NAMALWA (cell line): ENCODE measurements around the gene UBE2D3.
A peak's percentile ranks its signal among the peaks of the same experiment; 100 is the strongest.
"Not testable (repeated sequence)": the region's sequence is repeated elsewhere in the genome, so short reads cannot be mapped to it uniquely, and the experiment has no call there.

Experiments used
- DNase-seq: peaks from one replicate; pipeline ENCODE4 v3.0.0-alpha.2; 2015; ENCODE audit warnings: low spot score

UBE2D3 gene

DNA sequence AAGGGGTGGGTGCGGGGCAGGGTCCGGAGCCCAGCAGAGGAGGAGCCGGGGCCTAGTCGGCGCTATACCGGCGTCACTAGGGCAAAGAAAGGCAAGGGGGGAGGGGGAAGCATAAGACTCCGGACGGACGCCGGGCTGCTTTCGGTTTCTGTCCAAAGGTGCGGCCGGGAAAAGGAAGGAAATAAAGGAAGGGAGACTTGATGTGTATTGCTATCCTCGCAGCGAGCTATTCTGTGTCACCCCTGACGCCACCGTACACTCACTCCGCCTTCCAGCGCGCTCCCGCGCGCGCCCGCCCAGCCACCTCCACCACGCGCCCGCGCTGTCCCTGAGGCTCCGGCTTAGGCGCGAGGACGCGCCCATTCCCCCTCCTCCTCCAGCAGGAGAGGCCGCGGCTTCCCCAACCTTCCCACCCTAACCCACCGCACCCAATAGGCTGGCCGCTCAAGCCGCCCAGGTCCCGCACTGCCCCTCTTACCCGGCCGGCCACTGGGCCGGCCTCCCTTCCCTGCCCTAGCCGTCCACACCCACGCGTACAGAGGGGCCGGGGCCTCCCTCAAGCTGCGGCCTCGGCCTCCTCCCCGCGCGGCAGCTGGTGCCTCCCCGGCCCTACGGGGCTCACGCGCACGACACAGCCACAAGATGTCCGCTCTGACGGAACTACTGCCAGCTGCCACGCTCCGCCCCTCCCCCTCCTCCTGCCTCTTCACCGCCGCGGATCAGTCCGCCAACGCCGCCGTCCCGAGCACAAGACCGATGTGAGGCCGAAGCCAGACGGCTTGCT lies at the start of gene UBE2D3:
UBE2D3 (minus strand) TSS at position 662 of the 784 bp plus-strand sequence. CDS start 1,043 bp downstream, outside the sequence.
- peak; percentile 92 for DNase-seq

DNA sequence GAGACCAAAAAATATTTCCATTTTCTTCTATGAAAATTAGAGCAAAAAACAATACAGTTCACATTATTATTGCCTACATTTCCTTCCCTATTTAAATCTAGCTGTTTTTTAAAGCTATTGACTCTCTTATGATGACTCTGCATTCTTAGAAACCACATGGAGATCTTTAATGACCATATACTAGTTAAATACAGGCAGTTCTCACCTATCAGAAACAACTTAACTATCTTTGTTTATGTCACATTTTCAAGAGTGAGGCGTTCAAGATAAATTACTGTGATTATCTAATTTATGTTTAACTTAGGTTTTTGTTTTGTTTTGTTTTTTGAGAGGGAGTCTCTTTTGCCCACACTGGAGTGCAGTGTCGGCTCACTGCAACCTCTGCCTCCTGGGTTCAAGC lies 44.4 kb upstream of the UBE2D3 start:
- DNase-seq = no peak

DNA sequence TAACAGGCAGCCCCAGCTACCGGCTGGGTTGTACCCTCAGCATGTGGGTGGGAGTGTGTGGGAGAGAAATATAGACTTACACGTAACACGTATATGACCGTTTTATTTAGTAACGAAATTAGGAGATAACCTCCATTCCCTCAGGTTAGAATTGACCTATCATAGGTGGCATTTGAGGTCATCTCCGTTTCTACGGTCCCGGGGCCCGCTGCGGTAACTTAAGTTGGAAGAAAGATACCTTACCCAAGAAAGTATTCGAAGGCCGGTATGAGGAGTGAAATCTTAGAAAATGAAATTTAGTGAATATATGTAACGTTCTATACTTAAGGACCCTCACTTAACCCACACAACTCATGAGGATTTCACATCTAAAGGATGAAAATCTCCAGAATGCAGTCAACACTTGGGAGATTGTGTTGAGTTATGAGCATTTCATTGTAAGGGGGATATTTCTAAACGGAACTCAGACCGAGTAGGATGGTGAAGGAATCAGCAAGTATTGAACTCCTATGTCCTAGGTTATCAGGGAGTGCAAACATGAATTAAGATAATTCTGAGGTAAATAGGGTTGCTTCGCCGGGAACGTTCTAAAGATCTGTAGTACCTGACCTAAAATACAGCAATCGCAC lies 42.3 kb upstream of the UBE2D3 start:
- DNase-seq = no peak

GRCh38 chr4:102868781-102869568 lies 41.6 kb upstream of the UBE2D3 start, which contains the start of gene CISD2:
Gene CISD2 (plus strand): TSS chr4:102868992. CDS start chr4:102869085, 93 bp downstream.
- DNase-seq = peak; percentile 95

GRCh38 chr4:102868153-102868780 lies 40.9 kb upstream of the UBE2D3 start:
- no peak for DNase-seq

DNA sequence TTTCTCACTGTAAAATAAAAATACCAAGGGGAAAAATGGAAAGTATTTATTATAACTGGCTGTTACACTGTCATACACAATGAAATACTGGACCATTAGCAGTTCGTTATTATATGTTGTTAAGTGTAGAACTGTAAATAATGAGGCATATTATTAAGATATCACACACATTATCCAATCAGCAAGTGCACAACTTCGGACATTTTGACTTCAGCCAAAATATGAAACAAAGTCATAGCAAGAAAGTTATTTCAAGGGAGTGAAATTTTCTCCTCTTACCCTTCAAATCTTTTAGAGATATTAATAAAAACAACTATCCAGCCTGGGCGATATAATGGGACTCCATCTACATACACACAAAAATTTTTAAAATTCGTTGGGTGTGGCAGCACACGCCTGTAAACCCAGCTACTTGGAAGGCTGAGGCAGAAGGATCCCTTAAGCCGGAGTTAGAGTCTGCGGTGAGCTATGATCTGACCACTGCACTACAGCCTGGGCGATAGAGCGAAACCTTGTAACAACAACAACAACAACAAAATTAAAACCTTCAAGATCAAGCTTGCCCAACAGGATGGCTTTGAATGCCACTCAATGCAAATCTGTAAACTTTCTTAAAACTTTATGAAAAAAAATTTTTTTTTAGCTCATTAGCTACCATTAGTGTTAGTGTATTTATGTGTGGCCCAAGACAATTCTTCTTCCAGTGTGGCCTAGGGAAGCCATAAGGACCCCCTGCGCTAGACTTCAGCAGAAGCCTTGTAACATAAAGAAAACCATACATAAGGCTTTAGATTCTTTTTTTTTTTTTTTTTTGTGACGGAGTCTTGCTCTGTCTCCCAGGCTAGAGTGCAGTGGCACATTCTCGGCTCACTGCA lies 40.2 kb upstream of the UBE2D3 start:
- DNase-seq = peak; percentile 48

DNA sequence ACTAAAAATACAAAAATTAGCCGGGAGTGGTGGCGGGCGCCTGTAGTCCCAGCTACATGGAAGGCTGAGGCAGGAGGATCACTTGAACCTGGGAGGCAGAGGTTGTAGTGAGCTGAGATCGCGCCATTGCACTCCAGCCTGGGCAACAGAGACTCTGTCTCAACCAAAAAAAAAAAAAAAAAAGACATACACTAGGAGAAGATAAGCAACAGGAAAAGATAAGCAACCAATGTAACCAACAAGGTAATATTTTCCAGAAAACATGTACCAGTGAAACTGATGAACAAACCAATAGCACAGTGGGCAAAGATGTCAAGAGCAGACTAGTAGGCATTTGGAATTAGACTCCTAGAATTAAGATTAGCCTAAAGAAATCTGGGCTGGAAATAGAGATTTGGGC lies 38.0 kb upstream of the UBE2D3 start:
- DNase-seq = not testable (repeated sequence)

DNA sequence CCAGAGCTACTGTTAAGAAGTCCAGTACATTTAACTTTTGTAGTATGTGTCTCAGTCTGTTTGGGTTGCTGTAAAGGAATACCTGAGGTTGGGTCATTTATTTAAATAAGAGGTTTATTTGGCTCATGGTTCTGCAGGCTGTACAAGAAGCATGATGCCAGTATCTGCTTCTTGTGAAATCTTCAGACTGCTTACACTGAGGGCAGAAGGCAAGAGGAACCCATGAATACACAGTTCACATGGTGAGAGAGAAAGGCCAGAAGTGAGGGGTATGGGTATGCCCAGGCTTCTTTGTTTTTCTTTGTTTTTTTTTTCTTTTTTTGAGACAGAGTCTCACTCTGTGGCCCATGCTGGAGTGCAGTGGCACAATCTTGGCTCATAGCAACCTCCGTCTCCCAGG lies 35.4 kb upstream of the UBE2D3 start:
- no peak for DNase-seq

DNA sequence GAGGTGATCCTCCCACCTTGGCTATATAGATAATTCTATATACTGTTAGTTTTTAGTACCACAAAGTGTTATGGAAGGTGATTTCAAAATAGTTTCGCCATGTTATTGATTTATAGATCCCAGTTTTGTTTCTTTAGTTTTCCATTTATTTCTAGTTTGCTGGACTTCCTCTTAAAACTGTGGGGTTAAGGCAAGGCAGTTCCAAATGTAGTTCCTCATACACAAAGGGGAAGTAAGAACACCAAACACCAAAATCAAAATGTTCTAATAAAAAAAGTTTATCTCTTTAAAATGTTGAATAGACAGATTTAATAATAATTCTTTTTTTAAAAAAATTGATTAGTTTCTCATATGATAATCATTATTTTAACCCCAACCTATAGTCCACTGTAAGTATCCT lies 34.7 kb upstream of the UBE2D3 start:
- no peak for DNase-seq

DNA sequence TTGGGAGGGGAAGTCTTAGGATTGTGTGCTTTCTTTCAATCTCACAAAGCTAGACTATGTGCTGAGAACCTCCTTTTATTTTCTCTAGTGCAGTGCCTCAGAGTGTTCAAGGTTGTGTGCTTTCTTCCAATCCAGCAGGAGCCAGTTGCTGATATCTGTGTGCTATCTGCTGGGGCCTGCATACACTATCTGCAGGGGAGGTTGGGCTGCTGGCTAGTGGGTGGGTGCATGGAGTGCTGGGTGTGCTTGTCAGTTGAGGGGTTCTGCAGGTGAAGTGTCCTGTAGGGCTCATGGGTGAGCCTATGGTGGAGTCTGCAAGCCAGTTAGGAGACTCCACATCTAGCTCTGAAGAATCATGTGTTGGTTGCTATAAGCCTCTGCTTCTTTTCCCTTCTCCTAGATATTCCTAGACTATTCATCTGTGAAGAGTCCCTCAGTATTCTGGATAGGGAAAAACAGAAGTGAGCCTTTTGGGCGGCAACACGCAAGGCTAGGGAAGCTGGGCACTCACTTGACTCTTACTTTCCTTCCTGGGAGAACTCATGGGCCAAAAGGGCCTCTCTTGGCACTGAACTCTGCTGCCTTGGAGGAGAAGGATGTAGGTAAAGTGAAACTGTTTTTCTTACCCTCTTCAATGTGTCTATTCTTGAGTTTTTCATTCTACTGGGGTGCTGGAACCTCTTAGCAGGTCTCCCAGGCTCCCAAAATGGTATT lies 33.4 kb upstream of the UBE2D3 start:
- DNase-seq = no peak

DNA sequence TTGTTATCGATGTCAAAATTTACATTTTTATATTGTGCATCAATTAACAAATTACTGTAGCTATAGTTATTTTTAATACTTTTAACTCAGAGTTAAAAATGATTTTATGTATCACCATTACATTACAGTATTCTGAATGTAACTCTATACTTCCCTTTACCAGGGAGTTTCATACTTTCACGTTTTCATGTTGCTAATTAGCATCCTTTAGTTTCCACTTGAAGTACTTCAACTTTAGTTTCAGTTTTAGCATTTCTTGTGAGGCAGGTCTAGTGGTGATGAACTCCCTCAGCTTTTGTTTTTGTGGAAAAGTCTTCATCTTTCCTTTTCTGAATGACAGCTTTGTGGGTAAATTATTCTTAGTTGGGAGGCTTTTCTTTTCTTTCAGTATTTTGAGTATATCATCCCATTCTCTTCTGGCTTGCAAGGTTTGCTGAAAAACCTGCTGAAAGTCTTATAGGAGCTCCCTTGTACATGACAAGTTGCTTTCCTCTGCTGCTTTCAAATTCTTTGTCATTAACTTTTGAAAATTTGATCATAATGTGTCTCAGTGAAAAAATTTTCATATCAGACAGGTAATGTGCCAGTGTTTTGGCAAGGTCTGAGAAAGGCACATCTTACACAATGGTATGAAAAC lies 31.6 kb upstream of the UBE2D3 start:
- DNase-seq = peak; percentile 39

- no peak for DNase-seq
Measured at GRCh38 chr4:102850370-102850769, 23.0 kb upstream of the UBE2D3 start.

- DNase-seq = no peak
Measured at GRCh38 chr4:102849579-102850104, 22.3 kb upstream of the UBE2D3 start.

- no peak for DNase-seq
Measured at GRCh38 chr4:102847687-102848086, 20.3 kb upstream of the UBE2D3 start.

- no peak for DNase-seq
Measured at GRCh38 chr4:102843938-102844337, 16.6 kb upstream of the UBE2D3 start.

GRCh38 chr4:102843273-102843672 lies 15.9 kb upstream of the UBE2D3 start:
- DNase-seq = no peak

- no peak for DNase-seq
Measured at GRCh38 chr4:102842367-102842766, 15.0 kb upstream of the UBE2D3 start.

DNA sequence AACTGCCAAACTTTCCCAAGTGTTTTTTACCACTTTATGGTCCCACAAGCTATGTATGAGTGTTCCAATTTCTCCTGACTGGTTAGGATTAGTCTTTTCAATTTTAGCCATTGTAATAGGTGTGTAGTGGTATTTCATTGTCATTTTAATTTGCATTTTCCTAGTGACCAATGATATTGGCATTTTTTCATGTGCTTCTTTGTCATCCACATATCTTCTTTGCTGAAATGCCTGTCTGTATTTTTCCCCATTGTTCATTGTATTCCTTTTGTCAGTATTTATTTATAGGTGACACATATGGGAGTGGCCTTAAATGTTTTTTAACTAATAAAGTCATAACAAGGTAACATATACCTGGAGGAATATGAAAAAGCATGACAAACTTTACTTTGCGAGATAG lies 9.2 kb upstream of the UBE2D3 start:
- no peak for DNase-seq

- no peak for DNase-seq
Measured at GRCh38 chr4:102832667-102833066, 5.3 kb upstream of the UBE2D3 start.

DNA sequence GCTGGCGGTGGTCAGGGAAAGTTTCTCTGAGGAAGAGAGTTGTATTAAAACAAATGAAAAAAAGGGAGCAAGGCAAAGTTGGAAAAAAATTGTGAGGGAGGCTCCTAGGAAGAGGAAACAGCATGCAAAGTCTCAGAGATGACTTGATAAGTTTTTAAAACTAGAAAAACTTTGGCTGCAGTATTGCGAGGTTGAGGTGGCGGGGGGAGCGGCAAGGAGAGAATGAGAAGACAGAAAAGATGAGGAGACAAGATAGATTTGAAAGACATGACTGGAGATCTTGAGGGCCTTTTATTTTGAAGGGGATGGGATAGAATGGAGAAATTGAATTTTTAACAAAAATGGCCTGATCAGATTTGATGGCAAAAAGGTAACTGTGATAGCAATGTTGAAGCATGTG lies 4.8 kb upstream of the UBE2D3 start:
- no peak for DNase-seq
